Prostate gland (tissue), 2 donors: Measurements from ENCODE around the gene ARSI. TPM values are rescaled to one million over a fixed set of nuclear protein-coding genes. Genes with fewer than 3 reads are reported as not detected.

ENCODE experiments used
- DNase-seq: peaks from one replicate; pipeline ENCODE4 v3.0.0-alpha.2; 2019; ENCODE audit warnings: low spot score
- H3K27ac ChIP-seq, 2 donors: fragments of 200-600 bp; sonication (generic); 2 replicates each; pipeline ENCODE4 v1.5.1; 2017 to 2019
- H3K27me3 ChIP-seq: fragments of 200-600 bp; sonication (generic); replicated peaks from 2 replicates; pipeline ENCODE4 v1.5.1; 2019; ENCODE audit not compliant: insufficient read depth
- H3K36me3 ChIP-seq, 2 donors: fragments of 200-600 bp; sonication (generic); 1 replicate in 1 of 2; 2 replicates in 1 of 2; pipeline versions ENCODE4 v1.5.1 to v1.8.1; 2017 to 2019
- H3K4me1 ChIP-seq: fragments of 200-600 bp; sonication (generic); replicated peaks from 2 replicates; pipeline ENCODE4 v1.5.1; 2019
- H3K4me3 ChIP-seq, 2 donors: fragments of 200-600 bp; sonication (generic); 2 replicates each; pipeline ENCODE4 v1.5.1; 2017 to 2019
- H3K9me3 ChIP-seq: fragments of 200-600 bp; sonication (generic); 2 replicates; pipeline ENCODE4 v1.5.1; 2017
- CTCF ChIP-seq, 4 experiments: fragments of 200-600 bp in 2 of 4; fragments of 450-650 bp in 2 of 4; sonication (generic) in 2 of 4; IDR thresholded peaks; 1 replicate in 3 of 4; 2 replicates in 1 of 4; pipeline ENCODE4 v1.5.1; 2016 to 2019; ENCODE audit warnings: antibody characterized with exemption in 4 of 4, mild to moderate bottlenecking in 2 of 4, moderate library complexity in 2 of 4
- POLR2A ChIP-seq: fragments of 450-650 bp; IDR thresholded peaks from one replicate; pipeline ENCODE4 v1.6.1; 2016; ENCODE audit warnings: antibody characterized with exemption, mild to moderate bottlenecking
- POLR2AphosphoS5 ChIP-seq: sonication (generic); formaldehyde crosslinking; IDR thresholded peaks from one replicate; pipeline ENCODE4 v1.6.1; 2017; ENCODE audit warnings: antibody characterized with exemption
- WGBS: methylation state at CpG from one replicate; pipeline ENCODE4 v1.1.5; 2018; 5-methylcytosine and 5-hydroxymethylcytosine counted together
- intact Hi-C: fragments of 100-400 bp; cut with DNase I; formaldehyde crosslinking; loops from one replicate; pipeline ENCODE4 v1.14.2; 2022
- total RNA-seq, 2 donors: library from RNA; depleted of rRNA; stranded (reverse); fragments of >200 nt; gene quantifications; one replicate each; pipeline ENCODE4 v1.1.0, GENCODE V29; 2016

The ARSI gene
- total RNA-seq, 2 donors from 2014 or later: 1.5 to 1.6 TPM

DNA sequence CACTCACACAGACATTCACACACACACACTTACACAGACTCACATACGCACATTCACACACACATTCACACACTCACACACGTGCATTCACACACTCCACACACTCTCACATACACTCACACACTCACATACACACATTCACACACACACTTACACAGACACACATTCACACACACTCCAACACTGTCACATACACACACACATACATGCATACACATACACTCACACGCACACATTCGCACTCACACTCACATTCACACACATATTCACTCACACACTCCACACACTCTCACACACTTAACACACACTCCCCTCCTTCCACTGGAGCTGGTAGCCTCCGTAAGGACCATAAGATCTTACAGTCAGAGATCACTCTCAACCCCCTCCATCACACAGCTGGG is 39.3 kb downstream of the ARSI start:
- DNase-seq: no peak
- intact Hi-C loops: no loop called here
- H3K27me3 ChIP-seq: no peaks in the 10 kb centered on the region
- TF ChIP-seq POLR2A: no peak
- WGBS: 77% methylated on average over 5 of the region's 5 CpGs
- H3K4me1 ChIP-seq: no peaks in the 10 kb centered on the region
- H3K36me3 ChIP-seq: no peaks in the 10 kb centered on the region
- no peak overlapping the region for H3K27ac ChIP-seq
- no peak overlapping the region for H3K4me3 ChIP-seq
- H3K9me3 ChIP-seq: no peaks in the 10 kb centered on the region

DNA sequence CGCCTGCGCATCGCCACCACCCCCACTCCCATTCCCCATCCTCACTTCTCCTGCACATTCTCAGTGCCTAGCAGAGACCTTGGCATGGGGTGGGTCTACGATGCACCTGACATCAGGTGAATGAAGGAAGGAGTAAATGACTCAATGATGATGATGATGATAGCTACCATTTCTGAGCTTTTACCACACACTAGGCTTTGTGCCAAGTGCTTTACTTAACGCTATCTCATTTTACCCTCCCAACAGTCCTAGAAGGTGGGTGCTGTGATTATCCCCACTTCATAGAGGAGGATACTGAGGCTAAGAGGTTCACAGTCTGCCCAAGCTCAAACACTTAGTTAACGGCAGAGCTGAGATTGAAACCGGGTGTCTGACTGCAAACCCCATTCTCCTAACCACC is 40.2 kb downstream of the ARSI start:
- Histone ChIP-seq H3K27ac (no peak overlapping the region), H3K4me1 (no peaks in the 10 kb centered on the region), H3K9me3 (no peaks in the 10 kb centered on the region), H3K27me3 (no peaks in the 10 kb centered on the region), H3K36me3 (no peaks in the 10 kb centered on the region), H3K4me3 (no peak overlapping the region)
- intact Hi-C loops: no loop called here
- no peak for DNase-seq
- TF ChIP-seq POLR2AphosphoS5: no peak
- WGBS: 93% methylated on average over 7 of the region's 7 CpGs

DNA sequence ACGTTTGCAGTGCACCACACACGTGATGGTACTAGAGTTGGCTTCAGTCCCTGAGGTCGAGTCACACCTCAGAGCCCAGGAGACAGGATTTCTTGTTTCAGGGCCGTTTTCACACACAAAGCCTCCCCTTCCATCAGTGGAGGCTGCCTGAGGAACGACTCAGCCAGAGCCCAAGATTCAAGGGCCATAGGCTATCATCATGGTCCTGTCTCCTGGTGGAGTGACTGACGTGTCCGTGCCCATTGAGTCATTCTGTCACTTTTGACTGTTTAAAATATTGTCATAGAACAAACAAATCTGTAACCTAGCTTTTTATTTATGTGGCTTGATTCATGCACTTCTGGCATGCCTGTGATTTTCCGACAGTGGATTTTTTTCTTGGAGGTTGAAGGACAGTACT is 41.5 kb downstream of the ARSI start:
- no peak for DNase-seq
- Histone ChIP-seq H3K27me3 (no peaks in the 10 kb centered on the region), H3K4me3 (no peak overlapping the region), H3K27ac (no peak overlapping the region), H3K36me3 (no peaks in the 10 kb centered on the region), H3K4me1 (no peaks in the 10 kb centered on the region), H3K9me3 (no peaks in the 10 kb centered on the region)
- WGBS: 74% methylated on average over 8 of the region's 8 CpGs
- intact Hi-C loops: no loop called here
- no peak for TF ChIP-seq POLR2AphosphoS5
- TF ChIP-seq POLR2A: no peak
- TF ChIP-seq CTCF (IDR thresholded peaks at IDR 0.05): no peak

DNA sequence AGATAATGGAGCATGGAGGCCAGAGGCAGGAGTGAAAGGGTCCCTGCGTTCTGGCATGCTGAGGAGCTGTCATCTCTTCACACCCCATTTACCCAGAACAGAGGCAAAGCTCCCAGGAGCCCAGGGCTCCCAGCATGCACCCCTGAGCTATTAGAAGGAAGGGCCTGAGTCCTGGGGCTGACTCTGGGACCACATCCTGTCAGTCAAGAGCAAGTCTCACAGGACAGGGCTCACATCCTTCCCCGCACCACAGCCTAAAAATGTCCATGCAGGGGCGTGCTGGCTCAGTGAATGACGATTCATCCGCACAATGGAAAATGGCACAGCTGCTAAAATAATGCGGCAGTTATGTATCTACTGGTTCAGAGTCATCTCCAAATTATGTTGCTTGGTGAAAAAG is 44.6 kb downstream of the ARSI start:
- intact Hi-C loops: no loop called here
- Histone ChIP-seq H3K27ac (no peak overlapping the region), H3K9me3 (no peaks in the 10 kb centered on the region), H3K4me3 (no peak overlapping the region), H3K36me3 (no peaks in the 10 kb centered on the region), H3K27me3 (no peaks in the 10 kb centered on the region), H3K4me1 (no peaks in the 10 kb centered on the region)
- 73% methylated on average over 6 of the region's 6 CpGs for WGBS
- TF ChIP-seq CTCF (IDR thresholded peaks at IDR 0.05): no peak
- TF ChIP-seq POLR2AphosphoS5: no peak
- no peak for TF ChIP-seq POLR2A
- DNase-seq: no peak

- intact Hi-C loops: no loop called here
- no peaks in the 10 kb centered on the region for H3K27me3 ChIP-seq
- no peaks in the 10 kb centered on the region for H3K36me3 ChIP-seq
- WGBS: 82% methylated on average over 11 of the region's 11 CpGs
- no peak for DNase-seq
- H3K4me1 ChIP-seq: no peaks in the 10 kb centered on the region
- TF ChIP-seq POLR2AphosphoS5 (no peak), CTCF (IDR thresholded peaks at IDR 0.05) (no peak), POLR2A (no peak)
- H3K4me3 ChIP-seq: no peak overlapping the region
- H3K9me3 ChIP-seq: no peaks in the 10 kb centered on the region
- H3K27ac ChIP-seq: no peak overlapping the region
Measured at GRCh38 chr5:150257424-150257823, 45.3 kb downstream of the ARSI start.

DNA sequence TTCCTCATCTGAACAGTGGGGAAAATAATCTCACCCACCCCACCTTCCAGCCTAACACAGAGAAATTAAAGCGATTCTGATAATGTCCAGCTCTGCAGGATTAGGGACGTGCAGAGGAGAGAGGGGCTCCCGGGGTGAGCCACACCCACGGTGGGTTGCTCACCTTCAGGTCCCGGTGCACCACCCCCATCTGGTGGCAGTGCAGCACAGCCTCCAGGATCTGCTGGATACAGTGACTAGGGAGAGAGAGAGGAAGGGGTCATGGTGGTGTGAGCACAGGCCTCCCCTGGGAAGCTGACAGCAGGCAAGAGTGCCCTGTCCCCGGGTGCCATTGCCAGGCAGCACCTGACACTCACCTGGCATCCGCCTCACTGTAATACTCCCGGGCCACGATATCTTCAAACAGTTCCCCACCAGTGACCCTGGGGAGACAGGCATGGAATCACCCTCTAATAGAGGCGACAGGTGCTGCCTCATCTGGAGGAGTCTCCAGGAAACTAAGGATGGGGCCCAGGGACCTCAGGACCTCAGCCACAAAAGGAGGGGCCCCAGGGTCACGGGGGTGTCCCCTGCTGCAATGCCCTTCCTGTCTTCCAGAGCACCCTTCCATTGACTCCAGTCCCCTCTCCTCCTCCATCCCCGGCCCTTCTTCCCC is 46.2 kb downstream of the ARSI start:
- Histone ChIP-seq H3K27ac (no peak overlapping the region), H3K9me3 (no peaks in the 10 kb centered on the region), H3K36me3 (no peaks in the 10 kb centered on the region), H3K27me3 (no peaks in the 10 kb centered on the region), H3K4me1 (no peaks in the 10 kb centered on the region), H3K4me3 (no peak overlapping the region)
- DNase-seq: no peak
- 77% methylated on average over 12 of the region's 12 CpGs for WGBS
- TF ChIP-seq POLR2A: no peak
- no peak for TF ChIP-seq POLR2AphosphoS5
- TF ChIP-seq CTCF (IDR thresholded peaks at IDR 0.05): no peak
- intact Hi-C loops: no loop called here
